DMS53 (cell line): ENCODE data around the gene TP63.
A peak's percentile ranks its signal among the peaks of the same experiment; 100 is the strongest.
"Not testable (repeated sequence)": the region's sequence is repeated elsewhere in the genome, so short reads cannot be mapped to it uniquely, and the experiment has no call there.

ENCODE experiments used
- DNase-seq: peaks from one replicate; lab custom pipeline; 2025; lab: John Stamatoyannopoulos, UW

The TP63 gene

GRCh38 chr3:189726277-189726676 is 95.1 kb downstream of the TP63 start:
- no peak for DNase-seq

DNA sequence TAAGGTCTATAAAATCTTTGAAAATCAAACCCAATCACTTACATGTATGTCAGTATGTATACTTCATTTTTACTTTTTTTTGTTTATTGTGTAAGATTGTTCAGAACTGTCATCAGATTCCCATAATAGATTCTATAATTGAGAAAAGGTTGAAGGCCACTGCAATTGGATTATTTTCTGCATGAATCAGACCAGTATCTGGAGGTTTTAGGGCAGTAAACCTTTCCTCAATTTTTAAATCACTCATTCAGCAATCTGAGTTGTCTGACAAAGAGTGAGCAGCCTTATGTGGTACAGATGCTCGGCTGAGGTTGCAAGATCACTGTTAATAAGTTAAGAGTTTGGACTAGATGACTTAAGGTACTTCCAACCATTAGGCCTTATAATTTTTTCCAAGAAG is 96.0 kb downstream of the TP63 start:
- no peak for DNase-seq

DNA sequence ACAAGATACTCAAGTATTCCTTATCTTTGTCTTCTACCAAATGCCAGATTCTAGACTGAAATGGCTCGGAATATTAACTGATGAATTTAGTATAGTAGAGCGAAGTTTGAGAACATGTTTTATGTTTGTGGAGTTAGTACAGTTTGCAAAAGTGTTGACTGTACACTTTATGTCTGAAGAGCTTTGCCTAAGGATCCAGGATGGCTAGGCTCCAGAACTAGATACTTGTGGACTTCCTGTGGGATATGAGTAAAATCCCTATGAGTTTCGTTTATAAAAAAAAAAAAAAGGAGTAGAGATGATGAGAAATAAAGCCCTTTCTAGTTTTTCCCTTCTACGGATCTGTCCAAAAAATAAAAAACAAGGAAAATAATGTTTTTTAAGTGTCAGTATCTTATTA is 96.7 kb downstream of the TP63 start:
- DNase-seq, result no peak

GRCh38 chr3:189728915-189729314 is 97.7 kb downstream of the TP63 start:
- DNase-seq, result no peak

DNA sequence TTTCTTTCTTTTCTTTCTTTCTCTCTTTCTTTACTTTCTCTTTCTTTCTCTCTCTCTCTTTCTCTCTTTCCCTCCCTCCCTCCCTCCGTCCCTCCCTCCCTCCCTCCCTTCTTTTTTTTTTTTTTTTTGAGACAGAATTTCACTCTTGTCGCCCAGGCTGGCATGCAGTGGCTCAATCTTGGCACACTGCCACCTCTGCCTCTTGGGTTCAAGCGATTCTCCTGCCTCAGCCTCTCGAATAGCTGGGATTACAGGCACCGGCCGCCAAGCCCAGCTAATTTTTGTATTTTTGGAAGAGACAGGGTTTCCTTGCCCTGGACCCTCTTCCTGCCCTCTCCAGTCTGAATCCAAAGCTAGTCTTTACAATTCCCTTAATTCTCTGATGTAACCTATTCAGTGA is 102.9 kb downstream of the TP63 start:
- DNase-seq, result no peak

DNA sequence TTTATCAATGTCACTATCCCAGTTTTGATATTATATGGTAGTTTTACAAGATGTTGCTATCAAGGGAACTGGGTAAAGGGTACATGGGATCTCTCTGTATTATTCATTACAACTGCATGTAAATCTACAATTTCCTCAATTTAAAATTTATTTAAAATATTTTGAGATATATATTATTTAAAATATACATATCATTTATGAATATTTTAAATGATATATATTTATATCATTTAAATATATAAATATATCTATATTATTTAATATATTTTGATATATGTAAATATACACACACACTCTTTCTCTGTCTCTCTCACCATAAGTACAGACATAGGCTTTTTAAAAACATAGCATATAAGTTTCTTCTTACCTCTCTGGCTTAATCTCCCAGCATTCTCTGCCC is 104.7 kb downstream of the TP63 start:
- DNase-seq, result no peak

- DNase-seq, result no peak
These were observed 105.9 kb downstream of the TP63 start for GRCh38 chr3:189737071-189737470.

GRCh38 chr3:189737619-189738018 is 106.4 kb downstream of the TP63 start:
- DNase-seq, result no peak

DNA sequence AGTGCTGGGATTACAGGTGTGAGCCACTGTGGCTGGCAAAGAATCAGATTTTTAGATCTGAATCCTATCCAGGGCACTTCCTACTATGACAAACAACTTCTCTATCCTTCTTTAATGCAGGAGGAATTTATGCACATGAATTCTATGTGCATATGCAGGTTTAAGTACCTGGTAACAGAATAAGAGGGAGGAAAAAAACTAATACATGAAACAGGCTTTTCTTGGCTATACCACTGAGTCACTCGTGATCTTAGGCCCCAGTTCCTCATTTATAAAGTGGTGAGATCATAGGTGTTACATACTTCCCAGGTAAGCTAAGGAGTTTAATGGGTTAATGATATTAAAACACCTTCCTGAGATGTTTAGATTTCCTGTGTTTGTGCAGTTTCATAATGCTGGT is 108.2 kb downstream of the TP63 start:
- DNase-seq, result no peak

DNA sequence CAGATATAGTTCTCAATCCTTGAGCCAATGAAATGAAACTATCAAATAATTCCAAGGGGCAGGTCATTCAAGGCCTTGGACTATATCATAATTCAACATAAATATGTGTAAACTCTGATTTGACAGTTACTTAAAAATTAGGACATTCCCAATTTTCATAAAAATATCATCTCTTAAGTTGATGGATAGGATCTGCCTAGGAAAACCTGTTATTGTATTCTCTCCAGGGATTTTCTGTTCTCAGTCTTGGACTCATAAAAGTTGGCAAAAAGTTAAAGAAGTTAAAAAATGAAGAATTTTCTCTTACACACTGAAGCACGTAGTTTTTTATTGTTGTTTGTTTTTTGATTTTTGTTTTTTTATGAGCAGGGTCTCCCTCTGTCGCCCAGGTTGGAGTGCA is 109.0 kb downstream of the TP63 start:
- DNase-seq, result no peak

GRCh38 chr3:189744235-189744634 is 113.0 kb downstream of the TP63 start:
- no peak for DNase-seq

DNA sequence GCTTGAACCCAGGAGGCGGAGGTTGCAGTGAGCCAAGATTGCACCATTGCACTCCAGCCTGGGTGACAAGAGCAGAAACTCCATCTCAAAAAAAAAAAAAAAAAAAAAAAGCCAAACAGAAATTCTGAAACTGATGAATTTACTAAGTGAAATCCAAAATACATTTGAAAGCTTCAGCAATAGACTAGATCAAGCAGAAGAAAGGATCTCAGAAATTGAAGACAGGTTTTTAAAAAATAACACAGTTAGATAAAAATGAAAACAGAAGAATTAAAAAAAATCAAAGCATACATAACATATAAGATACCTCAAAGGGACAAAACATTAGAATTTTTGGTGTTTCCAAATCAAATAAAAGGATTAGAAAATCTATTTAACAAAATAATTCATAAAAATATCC is 114.4 kb downstream of the TP63 start:
- DNase-seq, result no peak

- no peak for DNase-seq
These were observed 116.9 kb downstream of the TP63 start for GRCh38 chr3:189748046-189748445.

GRCh38 chr3:189750972-189751371 is 119.8 kb downstream of the TP63 start:
- DNase-seq, result not testable (repeated sequence)

GRCh38 chr3:189754356-189754755 is 123.2 kb downstream of the TP63 start:
- no peak for DNase-seq

DNA sequence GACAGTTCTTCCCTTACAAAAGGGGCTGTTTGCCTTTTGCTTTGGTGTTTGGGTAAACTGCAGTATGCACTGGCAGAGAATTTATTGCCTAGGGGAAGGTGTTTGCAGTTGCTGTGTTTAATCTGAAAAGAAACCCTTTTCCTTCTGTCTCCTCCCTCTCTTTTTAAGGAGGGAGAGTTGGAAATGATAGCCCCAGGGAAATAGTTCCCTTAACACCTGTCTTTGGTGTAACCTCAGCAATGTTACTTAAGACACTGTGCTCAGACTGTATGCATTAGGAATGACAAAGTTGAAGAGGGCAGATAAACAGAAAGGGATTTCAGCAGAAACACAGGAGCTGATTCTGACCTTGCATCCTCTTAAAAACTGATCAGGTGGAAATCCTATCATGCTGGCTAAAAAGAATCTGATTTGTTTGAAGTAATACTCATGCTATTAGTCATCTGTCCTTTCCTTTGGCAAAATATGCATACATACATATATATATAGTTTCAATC is 125.4 kb downstream of the TP63 start:
- DNase-seq, result peak; percentile 33

GRCh38 chr3:189758186-189758585 is 127.0 kb downstream of the TP63 start:
- no peak for DNase-seq

DNA sequence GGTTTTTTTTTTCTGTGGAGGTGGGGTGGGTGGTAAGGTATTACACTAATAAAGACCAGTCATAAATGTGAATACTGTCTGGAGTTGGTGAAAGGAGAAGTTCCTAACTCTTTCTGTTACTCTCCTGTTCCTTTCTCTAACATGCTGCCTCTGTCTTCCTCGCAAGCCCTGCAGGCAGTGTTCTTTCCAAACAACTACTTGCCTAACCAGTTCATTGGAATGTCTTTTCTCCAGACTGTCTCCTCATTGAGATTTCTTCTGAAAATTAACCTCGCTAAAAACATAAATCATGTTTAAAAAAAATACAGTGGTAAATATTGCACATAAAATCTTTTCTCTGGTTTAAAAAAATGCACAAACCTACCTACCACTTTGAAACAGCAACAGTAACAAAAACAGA is 135.2 kb downstream of the TP63 start:
- no peak for DNase-seq

DNA sequence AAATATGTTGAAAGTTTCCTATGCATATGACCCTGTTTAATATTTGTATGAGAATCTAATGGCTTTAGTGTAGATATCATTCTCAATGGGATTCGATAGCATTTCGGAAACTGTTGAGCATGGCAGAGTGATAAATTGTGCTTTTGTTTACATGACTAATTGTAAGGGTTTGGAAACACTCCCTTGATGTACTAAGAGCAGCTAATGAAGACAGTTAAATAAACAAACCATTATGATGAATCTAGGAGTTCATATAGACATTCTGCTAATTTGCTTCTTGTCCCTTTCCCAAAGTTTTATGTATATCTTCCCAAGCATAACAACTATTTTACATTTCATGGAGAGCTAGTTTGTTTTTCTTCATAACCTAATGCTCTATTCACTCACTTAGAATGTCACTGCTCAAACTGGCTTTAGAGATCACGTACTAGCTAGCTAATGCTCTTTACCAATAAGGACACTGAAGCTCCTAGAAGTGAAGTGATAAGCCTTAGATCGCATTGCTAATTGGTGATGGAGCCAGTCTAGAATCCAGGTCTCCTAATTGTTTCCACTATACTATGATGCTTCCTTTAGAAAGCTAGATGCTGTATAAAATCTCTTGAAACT is 140.8 kb downstream of the TP63 start:
- no peak for DNase-seq

DNA sequence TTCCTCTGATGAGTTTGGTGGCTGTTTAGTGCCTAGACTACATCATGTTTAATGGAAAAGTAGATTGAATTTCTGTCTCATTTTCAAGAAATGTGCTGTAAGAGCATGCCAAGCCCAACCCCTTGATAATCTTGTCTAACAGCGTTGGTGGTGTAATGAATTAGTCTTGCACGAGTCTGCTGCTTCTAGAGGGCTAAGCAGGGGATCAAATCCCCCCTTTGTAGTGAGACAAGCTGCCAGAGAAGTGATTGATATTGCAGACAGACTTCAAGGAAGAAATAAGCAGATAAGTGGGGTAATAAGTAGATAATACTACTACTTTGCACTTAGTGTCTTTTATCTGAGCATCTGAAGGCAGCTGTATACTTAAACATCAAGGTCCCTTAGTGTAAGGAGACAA is 141.4 kb downstream of the TP63 start:
- no peak for DNase-seq

DNA sequence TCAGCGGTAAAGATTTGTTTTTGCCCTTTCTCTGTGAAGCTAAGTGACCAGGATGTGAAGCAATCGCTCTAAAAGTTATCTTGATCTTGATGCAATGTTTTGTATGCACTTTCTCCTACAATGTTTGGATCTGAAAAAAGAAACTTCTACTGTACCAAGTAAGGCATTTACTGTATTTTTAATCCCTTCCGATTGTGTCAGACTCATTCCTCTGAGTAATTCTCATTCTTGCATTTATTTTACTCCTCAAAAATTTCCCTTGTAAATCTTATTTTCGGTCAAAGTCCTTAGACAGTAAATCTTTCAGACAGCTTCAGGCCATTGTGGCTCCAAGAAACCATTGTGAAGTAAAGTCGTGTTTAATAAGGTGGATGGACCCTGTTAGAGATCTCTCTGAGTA is 141.9 kb downstream of the TP63 start:
- DNase-seq, result no peak

- no peak for DNase-seq
These were observed 145.1 kb downstream of the TP63 start for GRCh38 chr3:189776149-189776824.

- DNase-seq, result no peak
These were observed 147.3 kb downstream of the TP63 start for GRCh38 chr3:189778340-189778950.

DNA sequence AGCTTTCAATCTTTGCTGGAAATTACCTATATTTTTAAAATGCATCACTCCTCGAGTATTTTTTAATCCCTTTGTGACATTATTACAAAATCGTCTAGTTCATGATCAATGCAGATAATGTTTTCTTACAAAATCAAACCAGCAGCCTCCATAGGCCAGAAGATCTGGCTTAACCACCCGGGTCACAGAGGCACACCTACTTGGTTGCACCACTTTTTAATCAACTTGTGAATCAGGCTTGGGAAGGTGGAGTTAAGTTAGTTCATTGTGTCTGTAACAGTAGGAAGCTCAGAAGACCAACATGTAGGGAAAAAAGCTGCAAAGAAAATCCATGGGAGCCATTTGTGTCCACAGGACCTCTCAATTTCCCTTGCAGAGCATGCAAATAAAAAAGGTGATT is 148.0 kb downstream of the TP63 start:
- no peak for DNase-seq
